ENCODE results near the gene NOC2L. TPM values are rescaled to one million over a fixed set of nuclear protein-coding genes. Genes with fewer than 3 reads are reported as not detected.

The NOC2L gene
- total RNA-seq, 2 donors from 2014 or later: 83.5 to 97.3 TPM

- H3K9ac ChIP-seq (ENCODE audit: extremely low read depth, low read length, poor library complexity, severe bottlenecking): no peak overlapping the region
- H3K27me3 Mint-ChIP-seq (ENCODE audit: insufficient read depth): peaks cover 34% of the 10 kb centered on the region
- H3K27me3 ChIP-seq (ENCODE audit: control insufficient read depth, insufficient read depth, low read length, poor library complexity, severe bottlenecking): peaks cover 47% of the 10 kb centered on the region
- no peaks in the 10 kb centered on the region for H3K4me1 Mint-ChIP-seq
- TF ChIP-seq CTCF (conservative IDR thresholded peaks at IDR 0.05): no peak
- H3K27ac ChIP-seq (ENCODE audit: low read depth, low read length): no peak overlapping the region
- no peaks in the 10 kb centered on the region for H3K36me3 ChIP-seq (ENCODE audit: control insufficient read depth, insufficient read depth, low read length)
- no peak overlapping the region for H3K27ac Mint-ChIP-seq
- no peaks in the 10 kb centered on the region for H3K4me1 ChIP-seq (ENCODE audit: control insufficient read depth, insufficient read depth, low read length)
- no peak overlapping the region for H3K4me3 ChIP-seq (ENCODE audit: low read length)
- no peak overlapping the region for H3K4me3 Mint-ChIP-seq
- 82 to 85% methylated on average over 13 to 15 of the region's 15 CpGs for WGBS, 2 experiments (ENCODE audit: insufficient coverage in 1 of 2, insufficient read length in 1 of 2)
- DNase-seq: no peak
- H3K36me3 Mint-ChIP-seq (ENCODE audit: low read depth): peaks cover 3% of the 10 kb centered on the region
- no peaks in the 10 kb centered on the region for H3K9me3 ChIP-seq (ENCODE audit: control insufficient read depth, low read length)
- no peaks in the 10 kb centered on the region for H3K9me3 Mint-ChIP-seq
Observed at GRCh38 chr1:969260-969855, 10.3 kb upstream of the NOC2L start.

GRCh38 chr1:967466-968343 lies 8.6 kb upstream of the NOC2L start:
- no peak overlapping the region for H3K4me3 ChIP-seq (ENCODE audit: low read length)
- no peak overlapping the region for H3K9ac ChIP-seq (ENCODE audit: extremely low read depth, low read length, poor library complexity, severe bottlenecking)

More at GRCh38 chr1:967466-968343, 8.6 kb upstream of the NOC2L start:
- no peak overlapping the region for H3K27ac ChIP-seq (ENCODE audit: low read depth, low read length)
- no peaks in the 10 kb centered on the region for H3K4me1 Mint-ChIP-seq
- H3K9me3 ChIP-seq (ENCODE audit: control insufficient read depth, low read length): no peaks in the 10 kb centered on the region
- H3K4me1 ChIP-seq (ENCODE audit: control insufficient read depth, insufficient read depth, low read length): no peaks in the 10 kb centered on the region
- H3K36me3 ChIP-seq (ENCODE audit: control insufficient read depth, insufficient read depth, low read length): no peaks in the 10 kb centered on the region
- peaks cover 29% of the 10 kb centered on the region for H3K27me3 Mint-ChIP-seq (ENCODE audit: insufficient read depth)
- WGBS, 2 experiments (ENCODE audit: insufficient coverage in 1 of 2, insufficient read length in 1 of 2): 84 to 88% methylated on average over 7 to 23 of the region's 23 CpGs
- H3K36me3 Mint-ChIP-seq (ENCODE audit: low read depth): peaks cover 6% of the 10 kb centered on the region
- H3K27me3 ChIP-seq (ENCODE audit: control insufficient read depth, insufficient read depth, low read length, poor library complexity, severe bottlenecking): peaks cover 46% of the 10 kb centered on the region
- no peak for DNase-seq
- H3K9me3 Mint-ChIP-seq: no peaks in the 10 kb centered on the region
- H3K27ac Mint-ChIP-seq: no peak overlapping the region
- no peak overlapping the region for H3K4me3 Mint-ChIP-seq
- TF ChIP-seq CTCF (conservative IDR thresholded peaks at IDR 0.05): no peak
